GM12878 (cell line): Measurements from ENCODE around the gene PRORP. TPM values are rescaled to one million over a fixed set of nuclear protein-coding genes. Genes with fewer than 3 reads are reported as not detected.

Experiments used
- ATAC-seq: fragments of 200-7000 bp; cut with Tn5 transposase; 3 replicates; pipeline ENCODE4 v1.9.1; 2020; ENCODE audit warnings: mild to moderate bottlenecking, moderate library complexity
- BruUV-seq: library from RNA; stranded (reverse); fragments of 400-500 nt; replicated peaks from 2 replicates; lab custom pipeline; 2021; lab: Mats Ljungman, UMichigan
- CTCF ChIA-PET: fragments of 300-600 bp; sonication (Branson Sonifier 250); formaldehyde crosslinking; extraction: SDS; loops from one replicate; lab custom pipeline; 2021; ENCODE audit warnings: inconsistent platforms; lab: Yijun Ruan, JAX
- POLR2A ChIA-PET: fragments of 350-600 bp; formaldehyde crosslinking; extraction: SDS; loops from one replicate; lab custom pipeline; 2021; ENCODE audit warnings: inconsistent platforms; lab: Charles Lee
- RAD21 ChIA-PET: fragments of 300-600 bp; sonication (Branson Sonifier 250); formaldehyde crosslinking; loops from one replicate; lab custom pipeline; 2023; ENCODE audit warnings: antibody characterized with exemption; ENCODE audit not compliant: unreplicated experiment; lab: Charles Lee
- SMC1A ChIA-PET: fragments of 300-600 bp; sonication (Branson Sonifier 250); formaldehyde crosslinking; loops from one replicate; lab custom pipeline; 2023; ENCODE audit not compliant: unreplicated experiment, uncharacterized antibody; lab: Charles Lee
- DNase-seq: peaks from one replicate; pipeline ENCODE4 v3.0.0-alpha.2; 2011; ENCODE audit warnings: low read depth, low spot score
- FAIRE-seq: peaks from 3 replicates; lab custom pipeline; 2011; peaks lifted over from hg19 to GRCh38; lab: Jason Lieb, UNC
- H2AFZ ChIP-seq: 2 replicates; pipeline ENCODE4 v1.6.0; 2011; ENCODE audit warnings: low read depth, low read length, control low read depth; ENCODE audit not compliant: control insufficient read depth
- H3K27ac ChIP-seq: 2 replicates; pipeline ENCODE4 v1.5.1; 2011; ENCODE audit warnings: control low read depth; ENCODE audit not compliant: control insufficient read depth, insufficient read depth
- H3K27me3 ChIP-seq, 2 experiments: replicated peaks in 1 of 2; 2 replicates each; pipeline versions ENCODE4 v1.6.0 to v1.6.1; 2011; ENCODE audit warnings: low read length in 1 of 2; ENCODE audit not compliant: control insufficient read depth in 2 of 2, insufficient read depth in 2 of 2
- H3K36me3 ChIP-seq, 2 experiments: 2 replicates each; pipeline ENCODE4 v1.5.1; 2011; ENCODE audit warnings: low read length in 1 of 2; ENCODE audit not compliant: control insufficient read depth in 2 of 2, insufficient read depth in 2 of 2
- H3K4me1 ChIP-seq: 2 replicates; pipeline ENCODE4 v1.6.1; 2011; ENCODE audit warnings: mild to moderate bottlenecking, low read length, moderate library complexity, mixed read lengths; ENCODE audit not compliant: control insufficient read depth, insufficient read depth
- H3K4me2 ChIP-seq: 2 replicates; pipeline ENCODE4 v1.6.0; 2011; ENCODE audit warnings: control low read depth; ENCODE audit not compliant: control insufficient read depth, insufficient read depth
- H3K4me3 ChIP-seq: fragments of 200-600 bp; sonication (generic); 2 replicates; pipeline ENCODE4 v1.5.1; 2016
- H3K79me2 ChIP-seq: 2 replicates; pipeline ENCODE4 v1.6.0; 2011; ENCODE audit warnings: low read length; ENCODE audit not compliant: control insufficient read depth, insufficient read depth
- H3K9ac ChIP-seq: 2 replicates; pipeline ENCODE4 v1.8.0; 2011; ENCODE audit warnings: low read length, control low read depth, mixed read lengths; ENCODE audit not compliant: control insufficient read depth, insufficient read depth
- H3K9me3 ChIP-seq: replicated peaks from 3 replicates; pipeline ENCODE4 v1.5.1; 2011; ENCODE audit warnings: mild to moderate bottlenecking, low read length; ENCODE audit not compliant: control insufficient read depth, insufficient read depth
- H4K20me1 ChIP-seq: 2 replicates; pipeline ENCODE4 v1.6.0; 2011; ENCODE audit not compliant: control insufficient read depth, insufficient read depth
- BHLHE40 ChIP-seq, 2 experiments: fragments of 450-650 bp in 1 of 2; IDR thresholded peaks; 2 replicates each; pipeline ENCODE4 v1.6.1; 2011 to 2017; ENCODE audit warnings: low read depth in 2 of 2, borderline replicate concordance in 1 of 2, improper control_type of control experiment in 1 of 2, low read length in 1 of 2, mild to moderate bottlenecking in 1 of 2
- CHD2 ChIP-seq: IDR thresholded peaks from 2 replicates; pipeline ENCODE4 v1.6.1; 2011; ENCODE audit warnings: low read depth, low read length, improper control_type of control experiment, borderline replicate concordance
- ETV6 ChIP-seq, 2 experiments: fragments of 450-650 bp in 1 of 2; IDR thresholded peaks in 1 of 2; conservative IDR thresholded peaks in 1 of 2; 2 replicates each; pipeline ENCODE4 v1.6.1; 2014; ENCODE audit warnings: antibody characterized with exemption in 1 of 2, borderline replicate concordance in 1 of 2, low read depth in 1 of 2, mild to moderate bottlenecking in 1 of 2, moderate library complexity in 1 of 2
- FOS ChIP-seq: IDR thresholded peaks from 3 replicates; pipeline ENCODE4 v1.6.1; 2011; ENCODE audit warnings: borderline replicate concordance; ENCODE audit not compliant: insufficient read length; ENCODE audit errors: extremely low read depth
- IRF4 ChIP-seq: IDR thresholded peaks from 2 replicates; pipeline ENCODE4 v1.6.1; 2011; ENCODE audit warnings: low read depth, low read length
- MYC ChIP-seq: IDR thresholded peaks from 2 replicates; pipeline ENCODE4 v1.6.1; 2011; ENCODE audit warnings: mild to moderate bottlenecking, low read length, moderate library complexity, inconsistent platforms; ENCODE audit not compliant: insufficient read depth, insufficient replicate concordance, insufficient read length, severe bottlenecking
- SMAD5 ChIP-seq: IDR thresholded peaks from 2 replicates; pipeline ENCODE4 v1.6.1; 2016; ENCODE audit warnings: antibody characterized with exemption, low read depth
- TARDBP ChIP-seq: IDR thresholded peaks from 2 replicates; pipeline ENCODE4 v1.6.1; 2016; ENCODE audit warnings: borderline replicate concordance
- WRNIP1 ChIP-seq: IDR thresholded peaks from 2 replicates; pipeline ENCODE4 v1.6.1; 2011; ENCODE audit warnings: low read depth, low read length, improper control_type of control experiment, borderline replicate concordance
- ZNF24 ChIP-seq: fragments of 450-650 bp; IDR thresholded peaks from 2 replicates; pipeline ENCODE4 v1.6.1; 2017; ENCODE audit warnings: antibody characterized with exemption, mild to moderate bottlenecking
- WGBS: methylation state at CpG from one replicate; pipeline ENCODE4 v1.1.6; 2016; ENCODE audit warnings: low lambda C conversion rate; ENCODE audit not compliant: insufficient replicate concordance, insufficient coverage; ENCODE audit errors: missing lambda C conversion rate; 5-methylcytosine and 5-hydroxymethylcytosine counted together
- in situ Hi-C: fragments of 300-500 bp; cut with MboI; formaldehyde crosslinking; loops from 9 replicates; pipeline ENCODE4 v1.14.3; 2018; ENCODE audit warnings: mixed read lengths
- intact Hi-C: fragments of 100-400 bp; cut with micrococcal nuclease; formaldehyde crosslinking; loops from one replicate; pipeline ENCODE4 v1.14.2; 2022; ENCODE audit not compliant: unreplicated experiment
- polyA plus RNA-seq, 11 experiments: library from polyadenylated mRNA; depleted of rRNA in 4 of 11; unstranded in 6 of 11; stranded (reverse) in 5 of 11; fragments of >200 nt; fragmentation: Nextera tagmentation in 4 of 11; fragmentation: Illumina TruSeq in 1 of 11; extraction: Ambion mirVana in 4 of 11; extraction: Trizol in 1 of 11; gene quantifications; 1 replicate in 1 of 11; 2 replicates in 10 of 11; pipeline versions ENCODE4 v1.2.1 to v1.2.3, GENCODE V29; 2011 to 2016; ENCODE audit warnings: inconsistent platforms in 2 of 11, missing spikeins in 2 of 11, low read depth in 1 of 11
- total RNA-seq, 4 experiments: library from RNA; depleted of rRNA in 3 of 4; stranded (reverse); fragments of >200 nt in 3 of 4; fragmentation: Illumina TruSeq in 1 of 4; extraction: Trizol in 1 of 4; gene quantifications; 2 replicates each; pipeline versions ENCODE4 v1.2.1 to v1.2.3, GENCODE V29; 2013 to 2021

PRORP gene
- total and polyA plus RNA-seq, 10 of the 15 experiments (the other 5 are each of a cell fraction or from before 2014, with no cell fraction given), result 38.8 to 61.3 (median 46.7) TPM

DNA sequence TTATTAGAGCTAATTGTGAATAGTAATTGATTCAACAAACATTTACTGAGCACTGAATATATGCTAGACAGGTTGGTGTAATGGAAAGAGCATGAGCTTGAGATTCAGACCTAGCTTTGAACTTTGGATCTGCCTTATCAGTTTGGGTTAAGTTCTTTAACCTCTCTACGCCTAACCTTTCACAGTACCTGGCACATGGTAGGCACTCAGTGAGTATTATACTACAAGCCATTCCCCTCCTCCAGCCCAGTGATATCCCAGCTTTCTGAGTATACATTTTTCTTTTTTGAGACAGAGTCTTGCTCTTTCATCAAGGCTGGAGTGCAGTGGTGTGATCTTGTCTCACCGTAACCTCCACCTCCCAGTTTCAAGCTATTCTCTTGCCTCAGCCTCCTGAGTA lies 44.3 kb upstream of the PRORP start:
- Histone ChIP-seq H3K9ac (no peak overlapping the region), H3K27me3 (no peaks in the 10 kb centered on the region), H3K4me3 (no peak overlapping the region), H3K79me2 (no peaks in the 10 kb centered on the region), H3K36me3 (no peaks in the 10 kb centered on the region; a peak in 1 of 4 replicates), H3K27ac (no peak overlapping the region), H3K4me1 (no peaks in the 10 kb centered on the region), H3K9me3 (no peaks in the 10 kb centered on the region), H3K4me2 (no peak overlapping the region), H2AFZ (no peak overlapping the region), H4K20me1 (no peaks in the 10 kb centered on the region)
- ATAC-seq (no peak), FAIRE-seq (no peak), DNase-seq (no peak)
- TF ChIP-seq BHLHE40 (IDR thresholded peaks at IDR 0.05; ENCODE audit: borderline replicate concordance in 1 of 2, low read depth in 2 of 2, low read length in 1 of 2), result no peak
- no peak for TF ChIP-seq SMAD5
- TF ChIP-seq ETV6 (conservative IDR thresholded peaks at IDR 0.05 in 1 of 2, IDR thresholded peaks at IDR 0.05 in 1 of 2; ENCODE audit: borderline replicate concordance in 1 of 2, low read depth in 1 of 2), result no peak
- TF ChIP-seq IRF4, result no peak
- no peak for TF ChIP-seq ZNF24
- TF ChIP-seq FOS, result no peak
- TF ChIP-seq TARDBP, result no peak
- no peak for TF ChIP-seq MYC
- TF ChIP-seq WRNIP1, result no peak
- no peak for TF ChIP-seq CHD2
- POLR2A ChIA-PET, result no interaction called here
- in situ Hi-C loops (no loop called here), intact Hi-C loops (no loop called here)
- RAD21 ChIA-PET, result no interaction called here
- no TSS peak for BruUV-seq
- SMC1A ChIA-PET, result interaction anchor here (0.6 to 1.8 kb wide), 4 partner anchors 12 to 1331 kb away, joined by 3 to 5 read pairs (median 4); no protein-coding TSS in a partner anchor
- CTCF ChIA-PET, result interaction anchor here (0.9 kb wide), 1 partner anchor 14 kb away, joined by 5 read pairs; no protein-coding TSS in a partner anchor
- 100% methylated on average over 2 of the region's 2 CpGs for WGBS
